HG03378 (cell line): ENCODE results near the gene JADE2.

Experiments
- ATAC-seq: cut with Tn5 transposase; IDR thresholded peaks from one replicate; pipeline ENCODE4 v1.9.1; 2021; ENCODE audit warnings: mild to moderate bottlenecking, moderate library complexity; ENCODE audit not compliant: unreplicated experiment

The JADE2 gene

DNA sequence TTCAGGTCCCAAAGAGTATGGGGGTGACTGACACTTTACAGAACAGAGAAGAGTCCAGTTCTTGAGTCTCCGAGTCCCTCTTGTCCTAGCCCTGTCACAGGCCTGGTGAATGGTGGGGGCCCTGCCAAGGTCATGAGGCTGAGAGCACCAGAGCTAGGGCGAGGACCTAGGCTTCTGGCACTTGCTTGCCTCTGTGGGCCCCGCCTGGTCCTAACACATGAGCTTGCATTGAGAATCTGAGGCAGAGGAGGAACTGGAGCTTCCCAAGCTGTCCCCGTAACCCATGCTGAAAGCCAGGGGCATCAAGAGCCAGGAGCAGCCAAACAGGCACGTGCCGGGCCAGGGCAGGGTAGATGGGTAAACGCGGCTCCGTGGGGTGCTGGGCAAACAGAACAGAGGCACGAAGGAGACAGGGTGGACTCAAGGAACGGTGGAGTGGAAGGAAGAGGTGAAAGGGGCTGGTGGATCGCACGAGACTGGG is 41.3 kb downstream of the JADE2 start:
- ATAC-seq = no peak

DNA sequence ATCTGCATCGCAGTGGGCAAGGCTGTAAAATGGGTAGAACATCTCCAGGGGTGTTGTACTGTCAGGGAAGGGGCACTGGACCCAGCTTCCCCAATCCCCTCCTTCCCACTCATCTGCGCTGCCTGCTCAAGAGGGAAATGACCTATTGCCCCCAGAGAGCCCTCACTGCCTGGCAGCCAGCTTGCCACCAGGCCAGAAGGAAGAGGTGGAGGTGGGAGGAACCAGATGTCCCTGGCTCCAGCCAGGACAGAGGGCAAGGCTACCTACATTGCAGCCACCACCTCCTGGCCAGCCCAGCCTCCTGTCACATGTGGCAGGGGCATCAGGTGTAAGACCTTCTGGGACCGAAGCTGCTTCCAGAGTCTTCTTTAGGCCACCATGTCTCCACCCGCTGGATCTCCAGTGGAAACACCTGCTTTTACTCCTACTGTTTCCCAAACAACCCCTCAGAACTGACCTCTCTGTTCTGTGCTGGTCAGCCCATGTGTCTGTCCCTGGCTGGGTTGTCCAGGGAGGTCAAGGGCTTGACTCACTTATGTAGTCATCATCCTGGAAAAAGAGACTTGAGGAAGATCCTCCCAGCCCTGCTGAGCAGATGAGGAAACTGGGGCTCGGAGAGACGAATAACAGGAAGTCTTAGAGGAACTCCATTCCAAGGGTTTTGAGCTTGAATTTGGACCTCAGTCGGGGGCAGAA is 42.3 kb downstream of the JADE2 start:
- no peak for ATAC-seq

DNA sequence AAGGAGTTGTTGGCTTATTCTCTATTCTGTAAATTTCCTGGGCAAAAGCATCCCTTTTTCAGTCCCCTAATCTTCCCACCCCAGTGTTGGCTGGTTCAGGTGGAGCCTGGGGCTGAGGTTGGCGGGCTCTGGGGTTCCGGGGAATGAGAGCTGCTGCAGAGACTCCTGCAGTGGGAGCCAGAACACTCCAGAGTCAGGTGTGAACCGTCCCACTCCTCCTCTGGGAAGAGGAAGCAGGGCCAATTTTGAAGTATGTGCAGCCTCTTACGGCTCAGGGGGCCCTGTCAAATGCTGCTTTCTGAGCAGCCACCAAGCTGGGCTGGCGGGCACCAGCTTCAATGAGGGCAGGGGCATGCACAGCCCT is 42.8 kb downstream of the JADE2 start:
- no peak for ATAC-seq

DNA sequence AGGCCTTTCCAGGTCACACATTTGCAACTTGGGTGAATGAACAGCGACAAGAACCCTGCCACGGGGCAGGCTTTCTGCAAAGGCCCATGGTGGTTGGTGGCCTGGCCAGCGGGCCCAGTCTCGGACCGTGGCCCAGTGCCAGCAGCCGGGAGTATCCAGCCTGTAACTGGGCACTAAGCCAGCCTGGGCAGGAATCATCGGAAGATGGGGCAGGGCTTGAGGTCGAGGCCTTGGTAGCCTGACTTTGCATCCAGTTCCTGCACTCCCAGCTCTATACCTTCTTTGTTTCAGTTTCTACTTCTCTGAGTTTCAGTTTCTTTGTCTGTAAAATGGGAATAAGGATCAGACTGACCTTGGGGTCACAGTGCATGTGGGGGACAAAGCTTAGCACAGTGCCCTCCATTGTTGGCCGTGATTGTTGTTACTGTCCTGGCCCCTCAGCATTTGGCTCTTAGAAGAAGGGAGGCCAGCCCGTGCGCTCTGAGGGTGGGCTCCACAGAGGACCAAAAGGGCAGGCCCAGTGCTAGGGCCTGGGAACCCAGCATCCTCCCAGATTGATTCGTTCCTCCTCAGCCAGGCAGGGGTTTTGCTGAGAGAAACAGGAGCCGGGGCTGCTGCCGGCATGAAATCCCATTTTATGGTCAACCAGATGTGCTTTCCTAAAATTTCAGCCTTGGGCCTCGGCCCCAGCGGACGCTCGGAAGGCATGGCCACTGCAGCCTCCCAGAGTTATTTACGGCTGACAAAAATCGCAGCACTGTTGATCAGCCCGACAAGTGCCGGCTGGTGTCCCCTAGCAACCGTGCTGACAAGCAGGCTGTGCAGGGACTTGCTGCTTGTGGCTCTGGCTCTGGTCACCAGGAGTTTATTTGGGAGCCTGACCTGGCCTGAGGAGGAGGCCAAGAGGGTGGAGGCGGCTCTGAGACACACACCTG is 43.6 kb downstream of the JADE2 start:
- no peak for ATAC-seq

DNA sequence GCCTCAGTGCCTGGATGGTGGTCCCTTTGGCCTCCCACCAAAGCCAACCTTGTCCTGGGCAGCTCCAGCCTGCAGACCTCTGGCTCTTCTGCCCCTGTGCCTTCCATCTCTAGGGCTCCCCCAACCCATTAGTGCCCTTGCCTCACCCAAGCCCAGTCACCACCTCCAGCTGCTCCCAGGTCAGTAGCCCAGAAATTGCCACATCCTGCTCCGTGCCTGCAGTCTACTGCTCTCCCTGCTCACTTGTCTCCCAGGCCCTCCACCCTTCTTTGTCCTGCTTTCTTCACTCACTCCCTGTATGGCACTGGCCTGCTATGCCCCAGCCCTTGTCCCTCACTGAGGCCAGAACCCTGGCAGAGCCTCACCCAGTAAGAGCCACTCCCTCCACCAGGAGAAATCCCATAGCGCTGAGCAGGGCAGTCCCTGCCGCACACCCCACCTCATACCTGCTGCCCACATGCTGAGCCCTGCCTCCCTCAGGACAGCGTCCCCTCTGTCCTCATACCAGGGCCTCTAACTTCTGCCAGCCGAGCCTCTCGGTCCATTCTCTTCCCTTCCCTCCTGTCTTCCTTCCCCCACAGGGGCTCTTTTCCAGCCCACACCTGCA is 44.4 kb downstream of the JADE2 start:
- ATAC-seq = no peak

DNA sequence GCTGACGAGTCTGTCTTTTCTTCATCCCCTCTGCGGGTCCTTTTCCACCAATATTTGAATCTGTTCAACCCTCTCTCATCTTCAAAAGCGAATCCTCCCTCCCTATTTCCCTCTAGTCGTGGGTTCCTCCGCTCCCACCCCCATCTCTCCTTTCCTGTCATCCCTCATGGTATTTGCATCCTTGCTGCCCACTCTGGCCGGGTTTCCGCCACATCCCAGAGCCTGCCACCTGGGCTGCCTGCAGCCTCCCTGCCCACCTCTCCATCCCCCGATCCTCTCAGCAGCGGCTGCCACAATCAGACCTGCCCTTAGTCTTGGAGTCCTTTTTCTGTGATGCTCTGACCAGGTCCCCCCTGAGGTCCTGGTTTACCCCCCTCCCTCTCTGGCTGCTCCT is 44.9 kb downstream of the JADE2 start:
- no peak for ATAC-seq

DNA sequence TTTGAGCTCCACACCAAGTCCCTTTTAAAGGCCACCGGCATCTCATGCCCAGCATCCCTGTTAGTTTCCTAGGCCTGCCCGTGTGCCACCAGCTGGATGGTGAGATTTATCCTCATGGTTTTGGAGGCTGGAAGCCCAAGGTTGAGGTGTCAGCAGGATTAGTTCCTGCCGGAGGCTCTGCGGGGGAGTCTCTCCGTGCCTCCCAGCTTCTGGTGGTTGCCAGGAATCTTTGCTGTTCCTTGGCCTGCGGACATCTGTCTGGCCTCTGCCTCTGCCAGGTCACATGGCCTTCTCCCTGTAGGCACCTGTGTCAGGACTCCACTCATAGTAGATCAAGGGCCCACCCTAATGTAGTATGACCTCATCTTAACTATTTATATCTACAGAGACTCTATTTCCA is 45.4 kb downstream of the JADE2 start:
- no peak for ATAC-seq

DNA sequence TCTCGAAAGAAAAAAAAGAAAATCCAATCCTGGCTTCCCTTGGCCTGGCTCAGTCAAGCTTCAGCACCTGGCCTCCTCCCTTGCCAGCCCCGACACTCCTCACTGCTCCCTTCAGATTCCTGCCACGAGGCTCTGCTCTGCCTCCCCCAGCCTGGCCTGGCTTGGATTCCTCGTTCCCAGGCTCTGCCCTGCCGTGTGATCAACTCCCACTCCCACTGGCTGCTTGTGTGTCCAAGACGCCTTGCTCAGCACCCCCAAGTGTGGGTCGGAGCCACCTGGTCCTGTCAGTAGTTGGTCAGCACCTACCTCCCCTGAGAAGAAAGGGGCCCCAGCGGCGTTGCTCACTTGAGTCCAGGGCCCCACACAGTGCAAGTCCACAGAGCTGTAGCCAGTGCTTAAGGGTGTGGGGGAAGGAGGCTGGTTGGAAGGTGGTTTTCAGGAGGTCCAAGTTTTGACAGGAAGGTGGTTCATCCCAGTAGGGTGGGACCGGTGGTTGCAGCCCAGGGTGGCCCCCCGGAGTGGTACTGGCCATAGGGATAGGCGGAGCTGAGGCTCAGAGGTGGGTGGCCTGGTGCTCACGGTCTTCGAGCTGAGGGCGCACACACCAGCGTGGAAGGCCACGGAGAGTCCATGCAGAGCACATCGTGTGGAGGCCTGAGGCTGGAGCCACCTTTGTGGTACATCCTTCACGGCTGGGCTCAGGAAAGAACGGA is 46.4 kb downstream of the JADE2 start:
- no peak for ATAC-seq

DNA sequence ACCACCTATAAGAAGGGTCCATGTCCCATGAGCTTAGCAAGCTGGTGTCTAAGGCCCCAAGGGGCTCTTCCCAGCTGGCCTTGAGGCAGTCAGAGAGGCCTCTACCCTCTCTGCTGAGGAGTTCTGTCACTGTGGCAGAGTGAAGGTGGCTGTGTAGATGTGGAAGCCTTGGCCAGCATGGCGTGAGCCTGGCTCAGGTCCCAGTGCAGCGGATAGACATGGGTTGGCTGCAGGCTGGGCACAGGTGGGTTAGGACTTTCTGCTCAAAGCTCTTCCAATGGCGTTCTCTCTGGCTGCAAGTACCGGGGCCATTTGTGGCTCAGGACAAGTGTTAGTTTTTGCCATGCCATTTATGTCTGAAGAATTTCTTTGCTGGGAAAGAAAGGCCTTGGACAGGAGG is 47.3 kb downstream of the JADE2 start:
- ATAC-seq = no peak

DNA sequence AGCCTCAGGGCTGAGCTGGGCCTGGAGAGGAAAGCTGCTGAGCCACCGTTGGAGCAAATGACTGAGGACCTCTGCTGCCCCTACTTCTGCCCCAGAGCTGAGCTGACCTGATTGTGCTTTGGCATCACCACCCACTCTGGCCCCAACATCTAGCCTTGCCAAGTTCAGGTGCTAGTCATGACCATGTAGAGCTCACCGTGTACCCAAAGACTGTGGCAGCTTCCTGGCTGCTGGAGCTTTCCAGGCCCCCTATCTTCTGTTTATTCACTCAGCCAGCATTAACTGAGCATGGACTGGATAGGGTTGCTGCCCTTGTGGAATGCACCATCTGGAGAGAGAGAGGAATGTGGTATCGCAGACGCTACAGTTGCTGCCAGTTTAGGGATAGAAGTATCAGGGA is 49.1 kb downstream of the JADE2 start:
- ATAC-seq = no peak

DNA sequence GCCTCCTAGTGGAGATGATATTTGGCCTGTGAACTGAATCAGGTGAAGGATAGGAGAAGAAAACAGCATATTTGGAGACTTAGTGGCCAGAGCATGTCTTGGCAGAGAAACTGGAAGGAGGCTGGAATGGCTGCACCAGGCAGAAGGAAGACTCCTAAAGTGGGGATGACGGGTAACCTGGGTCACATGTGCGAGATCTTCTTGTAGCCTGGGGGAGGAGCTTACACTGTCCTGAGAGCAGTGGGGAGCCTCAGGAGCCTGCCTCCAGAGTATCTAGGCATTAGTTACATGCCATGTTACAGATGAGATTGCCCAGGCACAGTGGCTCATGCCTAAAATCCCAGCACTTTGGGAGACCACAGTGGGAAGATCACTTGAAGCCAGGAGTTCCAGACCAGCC is 49.8 kb downstream of the JADE2 start:
- no peak for ATAC-seq

DNA sequence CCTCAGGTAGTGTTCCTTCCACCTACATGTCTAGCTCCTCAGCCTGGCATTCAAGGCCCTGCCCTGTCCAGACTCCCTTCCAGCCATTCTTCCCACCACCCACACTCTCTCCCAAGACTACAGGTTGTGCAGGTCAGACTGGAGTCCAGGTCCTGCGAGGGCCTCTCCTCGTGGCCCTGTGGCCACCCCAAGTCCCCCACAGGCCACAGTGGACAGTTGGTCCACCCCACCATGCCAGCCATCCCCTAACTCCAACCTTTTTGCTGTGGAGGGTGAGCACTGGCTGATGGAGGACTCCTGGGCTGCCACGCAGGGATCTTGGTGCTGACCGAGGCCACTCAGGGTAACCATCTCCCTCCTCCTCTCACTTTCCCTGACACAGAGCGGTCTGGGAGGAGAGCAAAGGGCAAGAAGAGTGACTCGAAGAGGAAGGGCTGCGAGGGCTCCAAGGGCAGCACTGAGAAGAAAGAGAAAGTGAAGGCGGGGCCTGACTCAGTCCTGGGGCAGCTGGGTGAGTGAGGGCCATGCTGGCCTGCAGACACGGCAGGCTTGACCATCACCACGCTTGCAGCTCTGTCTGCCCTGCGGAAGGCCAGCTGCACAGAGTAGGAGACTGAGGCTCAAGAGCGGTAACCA is 51.0 kb downstream of the JADE2 start:
- ATAC-seq = no peak

DNA sequence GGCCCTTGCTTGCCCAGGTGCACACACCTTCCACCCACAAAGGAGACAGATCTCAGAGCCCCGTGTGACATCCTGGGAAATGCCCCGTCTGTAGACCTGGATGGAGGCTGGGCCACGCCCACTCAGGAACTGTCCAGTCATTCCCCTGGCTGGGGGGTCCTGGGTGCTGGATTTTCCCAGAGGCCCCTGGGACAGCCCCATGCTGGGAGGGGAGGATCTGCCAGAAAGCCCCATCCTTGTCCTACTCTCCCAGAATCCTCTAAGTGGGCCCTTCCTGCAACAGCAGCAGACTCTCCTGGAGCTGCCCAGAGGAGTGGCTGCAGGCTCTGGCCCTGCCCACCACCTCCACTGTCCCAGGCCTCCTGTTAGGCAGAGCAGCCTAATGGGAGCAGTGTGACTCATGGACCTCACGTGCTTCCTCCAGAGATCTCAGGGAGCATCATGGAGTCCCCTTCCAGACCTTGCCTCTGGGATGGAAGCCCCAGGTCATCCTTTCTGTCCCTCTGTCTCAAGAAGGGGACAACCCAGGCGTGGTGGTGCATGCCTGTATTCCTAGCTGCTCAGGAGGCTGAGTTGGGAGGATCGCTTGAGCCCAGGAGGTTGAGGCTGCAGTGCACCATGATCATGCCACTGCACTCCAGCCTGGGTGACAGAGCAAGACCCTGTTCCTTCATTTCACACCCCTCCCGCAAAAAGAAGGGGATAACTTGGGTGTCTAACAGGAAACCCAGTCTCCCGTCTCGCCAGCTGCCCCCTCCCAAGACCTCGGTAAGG is 51.7 kb downstream of the JADE2 start:
- ATAC-seq = no peak

DNA sequence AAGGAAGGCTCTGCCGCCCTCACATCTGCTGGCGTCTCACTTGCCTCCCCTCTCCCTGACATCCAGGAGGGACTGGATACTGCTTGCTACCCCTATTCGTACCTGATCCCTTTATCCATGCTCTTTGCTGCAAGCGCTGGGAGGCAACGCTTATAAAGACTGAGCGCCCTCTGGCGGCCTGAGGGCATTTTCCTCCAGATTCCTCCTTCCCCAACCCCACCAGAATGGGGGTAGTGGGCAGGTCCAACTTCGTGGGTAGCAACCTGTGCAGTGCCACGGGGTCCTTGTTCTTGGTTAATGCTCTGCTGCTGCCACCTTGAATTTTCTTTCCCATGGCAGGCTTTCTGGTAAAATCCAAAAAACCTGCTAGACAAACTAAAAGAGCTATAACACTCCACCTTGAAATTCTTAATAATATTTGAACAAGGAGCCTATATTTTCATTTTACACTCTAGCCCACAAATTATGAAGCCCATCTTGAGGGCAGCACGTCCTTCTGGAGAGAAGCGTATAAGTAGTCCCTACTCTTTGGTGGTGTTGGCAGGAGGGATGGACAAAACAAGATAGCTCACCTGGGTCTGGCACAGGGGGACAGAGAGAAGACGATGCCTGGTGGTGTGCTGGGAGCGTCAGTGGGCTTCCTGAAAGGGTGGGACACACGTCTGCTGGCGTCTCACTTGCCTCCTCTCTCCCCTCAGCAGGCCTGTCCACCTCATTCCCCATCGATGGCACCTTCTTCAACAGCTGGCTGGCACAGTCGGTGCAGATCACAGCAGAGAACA is 52.5 kb downstream of the JADE2 start:
- no peak for ATAC-seq

DNA sequence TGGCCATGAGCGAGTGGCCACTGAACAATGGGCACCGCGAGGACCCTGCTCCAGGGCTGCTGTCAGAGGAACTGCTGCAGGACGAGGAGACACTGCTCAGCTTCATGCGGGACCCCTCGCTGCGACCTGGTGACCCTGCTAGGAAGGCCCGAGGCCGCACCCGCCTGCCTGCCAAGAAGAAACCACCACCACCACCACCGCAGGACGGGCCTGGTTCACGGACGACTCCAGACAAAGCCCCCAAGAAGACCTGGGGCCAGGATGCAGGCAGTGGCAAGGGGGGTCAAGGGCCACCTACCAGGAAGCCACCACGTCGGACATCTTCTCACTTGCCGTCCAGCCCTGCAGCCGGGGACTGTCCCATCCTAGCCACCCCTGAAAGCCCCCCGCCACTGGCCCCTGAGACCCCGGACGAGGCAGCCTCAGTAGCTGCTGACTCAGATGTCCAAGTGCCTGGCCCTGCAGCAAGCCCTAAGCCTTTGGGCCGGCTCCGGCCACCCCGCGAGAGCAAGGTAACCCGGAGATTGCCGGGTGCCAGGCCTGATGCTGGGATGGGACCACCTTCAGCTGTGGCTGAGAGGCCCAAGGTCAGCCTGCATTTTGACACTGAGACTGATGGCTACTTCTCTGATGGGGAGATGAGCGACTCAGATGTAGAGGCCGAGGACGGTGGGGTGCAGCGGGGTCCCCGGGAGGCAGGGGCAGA is 53.3 kb downstream of the JADE2 start:
- no peak for ATAC-seq

DNA sequence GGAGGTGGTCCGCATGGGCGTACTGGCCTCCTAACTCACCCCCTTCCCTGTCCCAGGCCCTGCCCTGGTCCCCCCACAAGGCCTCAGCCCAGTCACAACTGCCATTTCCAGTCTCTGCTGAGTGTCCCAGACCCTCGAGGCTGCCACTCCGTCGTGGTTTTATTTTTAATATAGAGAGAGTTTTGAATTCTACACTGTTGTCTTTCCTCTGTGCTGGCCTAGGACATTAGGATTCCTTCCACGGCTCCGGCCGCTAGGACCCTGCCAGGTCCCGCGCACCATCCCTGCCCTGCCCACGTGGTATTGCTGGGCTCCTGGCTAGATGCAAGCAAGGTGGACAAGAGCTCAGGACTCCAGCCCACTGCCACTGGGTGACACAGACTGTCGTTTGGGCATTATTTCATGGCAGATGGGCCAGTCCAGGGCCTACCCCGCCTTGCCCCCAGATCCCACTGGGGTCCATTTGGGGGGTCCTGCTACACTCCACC is 53.9 kb downstream of the JADE2 start:
- ATAC-seq = no peak

DNA sequence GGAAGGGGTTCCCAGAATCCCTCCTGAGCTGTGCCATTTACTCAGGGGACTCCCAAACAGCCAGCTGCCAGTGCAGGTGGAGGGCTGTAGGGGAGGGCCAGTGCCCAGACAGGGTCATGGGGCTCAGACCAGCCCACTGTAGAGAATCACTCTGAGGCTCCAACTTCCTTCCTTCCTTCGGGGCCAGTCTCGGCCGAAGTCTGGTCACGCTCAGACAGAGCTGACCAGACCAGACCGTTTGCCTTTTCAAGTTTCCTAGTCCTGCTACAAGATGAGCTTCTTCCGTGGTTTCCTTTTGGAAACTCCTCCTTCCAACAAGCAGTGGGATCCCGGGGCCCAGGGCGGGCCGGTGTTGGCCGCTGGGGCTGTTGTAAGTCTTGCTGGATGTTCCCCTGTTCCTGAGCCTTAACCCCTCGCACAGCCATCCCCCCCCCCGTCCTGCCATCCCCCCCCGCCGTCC is 54.6 kb downstream of the JADE2 start:
- no peak for ATAC-seq

DNA sequence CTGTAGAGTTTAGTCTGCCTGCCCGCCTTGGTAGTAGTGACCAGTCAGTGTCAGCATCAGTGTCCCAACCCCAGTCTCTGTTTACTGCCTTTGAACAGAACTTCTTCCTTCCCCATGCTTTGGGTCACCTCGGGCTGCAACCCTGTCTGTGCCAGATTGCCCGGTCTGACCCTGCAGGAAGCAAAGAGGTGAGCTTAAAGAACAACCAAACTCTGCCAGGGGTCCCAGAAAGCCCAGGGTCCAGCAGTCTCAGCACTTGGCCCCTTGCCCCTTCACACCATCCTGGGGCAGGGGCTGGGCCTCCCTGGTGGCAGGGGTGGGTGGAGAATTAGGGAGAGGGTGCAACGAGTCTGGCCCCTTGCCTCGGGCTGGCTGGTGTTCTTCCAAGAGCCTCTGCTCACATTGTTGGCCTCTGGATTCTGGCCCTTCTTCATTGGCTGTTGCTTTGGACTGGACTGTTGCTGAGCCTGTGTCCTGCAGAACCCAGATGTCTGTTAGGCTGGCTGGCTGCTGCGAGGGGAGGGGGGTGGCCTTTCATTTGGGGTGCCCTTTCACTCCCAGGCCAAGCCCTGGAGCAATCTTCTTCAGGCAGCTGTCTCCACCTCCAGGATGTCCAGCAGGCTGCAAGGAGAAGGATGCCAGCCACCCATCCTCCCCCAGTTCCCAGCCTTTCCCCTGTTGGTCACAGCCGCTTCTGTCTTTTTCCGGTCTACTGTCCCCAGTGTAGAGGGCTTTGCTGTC is 55.9 kb downstream of the JADE2 start:
- no peak for ATAC-seq
